KMS-11 (cell line): ENCODE results near the gene SUN1.

Experiments
- H2AFZ ChIP-seq: fragments of 200-600 bp; sonication (generic); 2 replicates; pipeline ENCODE4 v1.6.1; 2016; ENCODE audit warnings: antibody characterized with exemption, mixed run types, low read depth
- H3K27ac ChIP-seq: fragments of 200-600 bp; sonication (generic); 2 replicates; pipeline ENCODE4 v1.6.1; 2016; ENCODE audit warnings: mild to moderate bottlenecking, mixed run types
- H3K27me3 ChIP-seq: fragments of 200-600 bp; sonication (generic); 2 replicates; pipeline ENCODE4 v1.6.1; 2017; ENCODE audit warnings: mild to moderate bottlenecking, low read depth, mixed run types, moderate library complexity; ENCODE audit not compliant: insufficient read depth
- H3K36me3 ChIP-seq: fragments of 200-600 bp; sonication (generic); 2 replicates; pipeline ENCODE4 v1.6.1; 2017; ENCODE audit warnings: mild to moderate bottlenecking, mixed run types; ENCODE audit not compliant: insufficient read depth
- H3K4me1 ChIP-seq: fragments of 200-600 bp; sonication (generic); 2 replicates; pipeline ENCODE4 v1.6.1; 2016; ENCODE audit warnings: mild to moderate bottlenecking, low read depth, mixed run types; ENCODE audit not compliant: poor library complexity, severe bottlenecking
- H3K4me2 ChIP-seq: fragments of 200-600 bp; sonication (generic); 2 replicates; pipeline ENCODE4 v1.7.0; 2016; ENCODE audit warnings: mild to moderate bottlenecking, mixed run types
- H3K4me3 ChIP-seq: fragments of 200-600 bp; sonication (generic); IDR thresholded peaks from 2 replicates; pipeline ENCODE4 v1.6.1; 2017; ENCODE audit warnings: low read depth, low read length, mixed read lengths; ENCODE audit not compliant: insufficient read depth
- H3K79me2 ChIP-seq: fragments of 200-600 bp; sonication (generic); 2 replicates; pipeline ENCODE4 v1.6.1; 2016; ENCODE audit warnings: low read depth, mixed run types; ENCODE audit not compliant: insufficient read depth
- H3K9ac ChIP-seq: fragments of 200-600 bp; sonication (generic); 2 replicates; pipeline ENCODE4 v1.6.1; 2016; ENCODE audit warnings: mild to moderate bottlenecking, mixed run types
- H4K20me1 ChIP-seq: fragments of 200-600 bp; sonication (generic); 2 replicates; pipeline ENCODE4 v1.6.1; 2016; ENCODE audit warnings: mild to moderate bottlenecking, mixed run types; ENCODE audit not compliant: insufficient read depth
- CTCF ChIP-seq: fragments of 200-600 bp; sonication (generic); conservative IDR thresholded peaks from 2 replicates; pipeline ENCODE4 v1.6.1; 2017; ENCODE audit warnings: low read depth, mild to moderate bottlenecking, antibody characterized with exemption, low read length, moderate library complexity, mixed read lengths

Gene SUN1

DNA sequence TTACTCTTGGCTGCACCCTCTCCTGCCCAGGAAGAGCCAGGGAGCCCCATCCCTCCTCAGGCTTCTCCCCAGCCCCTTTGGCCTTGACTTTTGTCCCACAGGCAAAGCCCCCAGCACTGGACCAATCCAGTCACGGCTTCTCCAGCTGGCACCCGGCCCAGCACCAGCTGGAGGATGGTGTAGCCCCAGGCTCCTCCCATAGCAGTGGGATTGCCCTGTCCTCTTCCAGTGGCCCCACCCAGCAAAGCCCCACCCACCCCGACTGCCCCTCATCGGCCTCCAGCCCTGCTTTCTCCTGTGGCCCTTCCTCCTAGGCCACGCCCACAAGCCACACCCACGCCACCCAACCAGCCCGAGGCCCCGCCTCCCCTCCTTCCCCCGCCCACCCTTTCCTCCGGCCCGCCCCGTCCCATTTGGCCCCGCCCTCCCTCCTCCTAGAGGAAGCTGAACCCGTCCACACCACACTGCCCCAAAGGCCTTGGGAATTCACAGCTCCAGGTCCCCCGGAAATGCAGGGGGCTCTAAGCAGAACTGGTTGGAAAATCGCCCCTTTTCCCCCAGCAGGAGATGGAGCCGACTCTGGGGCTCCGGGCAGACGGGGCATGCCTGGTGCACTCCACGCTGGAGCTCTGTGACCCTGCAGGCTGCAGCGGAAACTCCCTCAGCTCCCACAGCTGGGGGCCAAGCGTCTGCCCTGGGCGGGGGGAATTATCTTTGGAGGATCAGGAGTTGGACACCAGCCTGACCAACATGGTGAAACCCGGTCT lies 69.3 kb downstream of the SUN1 start:
- Histone ChIP-seq H3K79me2 (no peaks in the 10 kb centered on the region), H3K27ac (no peak overlapping the region), H3K4me1 (peaks cover 5% of the 10 kb centered on the region), H4K20me1 (no peaks in the 10 kb centered on the region), H3K4me3 (no peak overlapping the region), H3K27me3 (no peaks in the 10 kb centered on the region), H3K36me3 (no peaks in the 10 kb centered on the region), H3K4me2 (peak overlapping the region; percentile 51), H2AFZ (peak overlapping the region; percentile 78; the same call in 1 of the 2 replicates), H3K9ac (no peak overlapping the region)
- TF ChIP-seq CTCF = no peak

DNA sequence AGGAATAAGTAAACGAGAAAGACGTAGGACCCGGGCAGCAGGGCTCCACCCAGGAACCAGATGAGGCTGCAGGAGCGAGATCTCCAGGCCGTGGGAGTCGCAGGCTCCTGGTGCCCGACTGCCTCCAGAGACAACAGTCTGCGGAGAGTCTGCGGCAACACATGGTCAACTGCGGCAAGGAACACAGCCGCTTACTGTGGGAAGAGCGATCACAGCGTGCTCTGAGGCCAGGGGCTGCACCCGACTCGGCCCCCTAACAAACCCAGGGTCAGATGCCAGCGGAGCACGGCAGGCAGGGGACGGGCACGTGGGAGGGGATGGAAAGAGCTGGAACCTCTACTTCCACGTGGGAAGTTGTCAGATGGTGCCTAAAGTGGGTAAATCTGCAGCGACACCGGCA lies 70.7 kb downstream of the SUN1 start:
- Histone ChIP-seq H3K27me3 (peaks cover 8% of the 10 kb centered on the region), H3K9ac (no peak overlapping the region), H3K79me2 (no peaks in the 10 kb centered on the region), H4K20me1 (no peaks in the 10 kb centered on the region), H3K4me2 (no peak overlapping the region), H3K4me3 (no peak overlapping the region), H2AFZ (no peak overlapping the region), H3K36me3 (no peaks in the 10 kb centered on the region), H3K27ac (no peak overlapping the region), H3K4me1 (peaks cover 5% of the 10 kb centered on the region)
- TF ChIP-seq CTCF = no peak

GRCh38 chr7:903921-904755 lies 71.9 kb downstream of the SUN1 start:
- Histone ChIP-seq H3K27ac (no peak overlapping the region), H3K4me1 (peaks cover 5% of the 10 kb centered on the region), H2AFZ (no peak overlapping the region), H3K27me3 (peaks cover 9% of the 10 kb centered on the region), H3K4me2 (no peak overlapping the region), H3K4me3 (no peak overlapping the region), H3K79me2 (no peaks in the 10 kb centered on the region), H3K9ac (no peak overlapping the region), H4K20me1 (no peaks in the 10 kb centered on the region), H3K36me3 (no peaks in the 10 kb centered on the region)
- TF ChIP-seq CTCF = no peak

- Histone ChIP-seq H3K79me2 (no peaks in the 10 kb centered on the region), H3K36me3 (no peaks in the 10 kb centered on the region), H3K9ac (no peak overlapping the region), H3K4me2 (no peak overlapping the region), H2AFZ (no peak overlapping the region), H3K4me1 (peaks cover 5% of the 10 kb centered on the region), H3K27me3 (peaks cover 15% of the 10 kb centered on the region), H3K4me3 (no peak overlapping the region), H4K20me1 (no peaks in the 10 kb centered on the region), H3K27ac (no peak overlapping the region)
- no peak for TF ChIP-seq CTCF
Observed at GRCh38 chr7:904847-905246, 72.6 kb downstream of the SUN1 start.
